GM12878 (cell line): ENCODE data around the gene ATP7A. TPM values are rescaled to one million over a fixed set of nuclear protein-coding genes. Genes with fewer than 3 reads are reported as not detected.

Source experiments
- CBFB ChIP-seq: IDR thresholded peaks from 2 replicates; pipeline ENCODE4 v1.6.1; 2016; ENCODE audit warnings: antibody characterized with exemption, low read depth
- CBX3 ChIP-seq: fragments of 200-600 bp; sonication (generic); IDR thresholded peaks from 2 replicates; pipeline ENCODE4 v1.6.1; 2016; ENCODE audit warnings: low read depth, borderline replicate concordance
- CHD1 ChIP-seq: IDR thresholded peaks from 2 replicates; pipeline ENCODE4 v1.6.1; 2012; ENCODE audit warnings: low read depth, low read length, improper control_type of control experiment
- CREM ChIP-seq: IDR thresholded peaks from 2 replicates; pipeline ENCODE4 v1.6.1; 2014; ENCODE audit warnings: antibody characterized with exemption, low read depth
- E4F1 ChIP-seq: fragments of 450-650 bp; IDR thresholded peaks from 2 replicates; pipeline ENCODE4 v1.6.1; 2018; ENCODE audit warnings: borderline replicate concordance, mild to moderate bottlenecking; ENCODE audit not compliant: partially characterized antibody
- KAT2A ChIP-seq: conservative IDR thresholded peaks from 2 replicates; pipeline ENCODE4 v1.6.1; 2011; ENCODE audit warnings: low read depth, low read length; ENCODE audit not compliant: control insufficient read depth
- KDM1A ChIP-seq: fragments of 200-600 bp; sonication (generic); IDR thresholded peaks from 2 replicates; pipeline ENCODE4 v1.6.1; 2016; ENCODE audit warnings: borderline replicate concordance
- LARP7 ChIP-seq: fragments of 450-650 bp; IDR thresholded peaks from 2 replicates; pipeline ENCODE4 v1.6.1; 2017; ENCODE audit warnings: mild to moderate bottlenecking
- MLLT1 ChIP-seq: fragments of 450-650 bp; IDR thresholded peaks from 2 replicates; pipeline ENCODE4 v1.6.1; 2016; ENCODE audit warnings: mild to moderate bottlenecking
- NR2C2 ChIP-seq: IDR thresholded peaks from 2 replicates; pipeline ENCODE4 v1.6.1; 2011; ENCODE audit warnings: borderline replicate concordance, low read depth; ENCODE audit not compliant: control insufficient read depth, insufficient read length
- NRF1 ChIP-seq: conservative IDR thresholded peaks from 2 replicates; pipeline ENCODE4 v1.6.1; 2011; ENCODE audit warnings: mild to moderate bottlenecking, low read depth, low read length, improper control_type of control experiment
- PKNOX1 ChIP-seq: fragments of 450-650 bp; IDR thresholded peaks from 2 replicates; pipeline ENCODE4 v1.6.1; 2016; ENCODE audit warnings: mild to moderate bottlenecking
- RBBP5 ChIP-seq: fragments of 200-600 bp; sonication (generic); conservative IDR thresholded peaks from 2 replicates; pipeline ENCODE4 v1.6.1; 2016
- SKIL ChIP-seq: fragments of 450-650 bp; IDR thresholded peaks from 2 replicates; pipeline ENCODE4 v1.6.1; 2017; ENCODE audit warnings: mild to moderate bottlenecking, low read depth, inconsistent platforms; ENCODE audit not compliant: poor library complexity, severe bottlenecking
- STAT3 ChIP-seq: IDR thresholded peaks from 2 replicates; pipeline ENCODE4 v1.6.1; 2011; ENCODE audit warnings: low read depth, low read length, improper control_type of control experiment
- polyA plus RNA-seq, 11 experiments: library from polyadenylated mRNA; depleted of rRNA in 4 of 11; unstranded in 6 of 11; stranded (reverse) in 5 of 11; fragments of >200 nt; fragmentation: Nextera tagmentation in 4 of 11; fragmentation: Illumina TruSeq in 1 of 11; extraction: Ambion mirVana in 4 of 11; extraction: Trizol in 1 of 11; gene quantifications; 1 replicate in 1 of 11; 2 replicates in 10 of 11; pipeline versions ENCODE4 v1.2.1 to v1.2.3, GENCODE V29; 2011 to 2016; ENCODE audit warnings: inconsistent platforms in 2 of 11, missing spikeins in 2 of 11, low read depth in 1 of 11
- total RNA-seq, 4 experiments: library from RNA; depleted of rRNA in 3 of 4; stranded (reverse); fragments of >200 nt in 3 of 4; fragmentation: Illumina TruSeq in 1 of 4; extraction: Trizol in 1 of 4; gene quantifications; 2 replicates each; pipeline versions ENCODE4 v1.2.1 to v1.2.3, GENCODE V29; 2013 to 2021

ATP7A gene
- total and polyA plus RNA-seq, 10 of the 15 experiments (the other 5 are each of a cell fraction or from before 2014, with no cell fraction given), result 2.5 to 12.0 (median 7.6) TPM

- TF ChIP-seq PKNOX1 (no peak), NR2C2 (no peak), MLLT1 (no peak), SKIL (no peak), NRF1 (no peak), CBX3 (no peak), E4F1 (no peak), STAT3 (no peak), CREM (no peak), CHD1 (no peak), LARP7 (no peak), KAT2A (no peak), KDM1A (no peak), RBBP5 (no peak), CBFB (no peak)
- TF ChIP-seq, all 136 proteins: peak for 0
Measured at GRCh38 chrX:77892887-77893286, 17.6 kb upstream of the ATP7A start (continued).
